Left ventricle myocardium inferior (tissue), 1 donor: Measurements from ENCODE around the gene NLRP9. TPM values are rescaled to one million over a fixed set of nuclear protein-coding genes. Genes with fewer than 3 reads are reported as not detected.
"Not testable (repeated sequence)": the region's sequence is repeated elsewhere in the genome, so short reads cannot be mapped to it uniquely, and the experiment has no call there.

ENCODE experiments used
- DNase-seq: peaks from one replicate; pipeline ENCODE4 v3.0.0-alpha.2; 2020
- H3K27ac ChIP-seq: fragments of 200-600 bp; replicated peaks from 2 replicates; pipeline ENCODE4 v1.8.0; 2021
- H3K27me3 ChIP-seq: fragments of 200-600 bp; 2 replicates; pipeline ENCODE4 v1.8.0; 2021; ENCODE audit warnings: low read depth
- H3K36me3 ChIP-seq: fragments of 200-600 bp; 2 replicates; pipeline ENCODE4 v1.8.0; 2021
- H3K4me1 ChIP-seq: fragments of 200-600 bp; 2 replicates; pipeline ENCODE4 v1.8.0; 2021
- H3K4me3 ChIP-seq: fragments of 200-600 bp; 2 replicates; pipeline ENCODE4 v1.8.0; 2021; ENCODE audit warnings: mild to moderate bottlenecking, moderate library complexity
- H3K9me3 ChIP-seq: fragments of 200-600 bp; replicated peaks from 2 replicates; pipeline ENCODE4 v1.8.0; 2021
- intact Hi-C: fragments of 100-400 bp; cut with micrococcal nuclease; formaldehyde crosslinking; loops from one replicate; pipeline ENCODE4 v1.11.0; 2022
- total RNA-seq: library from RNA; stranded (reverse); fragmentation: NEBNext Ultra II Directional; extraction: Animal tissue kit (Norgen Biotek cat#: 25700); gene quantifications from one replicate; pipeline ENCODE4 v1.2.1, GENCODE V29; 2021
- TF ChIP-seq, protein P1 (sequence below): fragments of 200-600 bp; IDR thresholded peaks from 2 replicates; pipeline ENCODE4 v1.8.0; 2021; ENCODE audit warnings: antibody characterized with exemption, mild to moderate bottlenecking, borderline replicate concordance
- donor health status: DM: no; HTN: yes; CAD: no; lungs with severe emphysema.

NLRP9 gene
- total RNA-seq, 1 donor from 2014 or later = not detected

DNA sequence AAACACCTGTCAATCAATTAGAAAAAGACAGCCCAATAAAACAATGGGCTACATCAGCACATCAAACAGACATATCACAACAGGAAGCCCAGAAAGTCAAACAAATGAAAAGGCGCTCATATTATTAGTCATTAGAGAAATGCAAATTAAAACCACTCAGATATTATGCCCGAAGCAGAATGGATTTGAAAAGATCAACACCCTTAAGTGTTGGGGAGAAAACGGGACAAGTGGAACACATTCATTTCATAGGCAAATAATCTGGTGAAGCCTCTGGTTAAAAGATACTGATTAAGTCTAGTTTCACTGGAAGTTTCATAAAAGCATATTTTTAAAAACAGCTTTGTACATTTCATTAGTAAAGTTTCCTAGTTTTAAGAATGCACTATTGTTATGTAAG lies 17.4 kb downstream of the NLRP9 start:
- H3K4me1 ChIP-seq = no peaks in the 10 kb centered on the region
- no peak for DNase-seq
- intact Hi-C loops = no loop called here
- H3K9me3 ChIP-seq = peaks cover 23% of the 10 kb centered on the region
- H3K36me3 ChIP-seq = no peaks in the 10 kb centered on the region
- no peak overlapping the region for H3K27ac ChIP-seq
- H3K27me3 ChIP-seq = peaks cover 85% of the 10 kb centered on the region
- TF ChIP-seq, protein P1, sequence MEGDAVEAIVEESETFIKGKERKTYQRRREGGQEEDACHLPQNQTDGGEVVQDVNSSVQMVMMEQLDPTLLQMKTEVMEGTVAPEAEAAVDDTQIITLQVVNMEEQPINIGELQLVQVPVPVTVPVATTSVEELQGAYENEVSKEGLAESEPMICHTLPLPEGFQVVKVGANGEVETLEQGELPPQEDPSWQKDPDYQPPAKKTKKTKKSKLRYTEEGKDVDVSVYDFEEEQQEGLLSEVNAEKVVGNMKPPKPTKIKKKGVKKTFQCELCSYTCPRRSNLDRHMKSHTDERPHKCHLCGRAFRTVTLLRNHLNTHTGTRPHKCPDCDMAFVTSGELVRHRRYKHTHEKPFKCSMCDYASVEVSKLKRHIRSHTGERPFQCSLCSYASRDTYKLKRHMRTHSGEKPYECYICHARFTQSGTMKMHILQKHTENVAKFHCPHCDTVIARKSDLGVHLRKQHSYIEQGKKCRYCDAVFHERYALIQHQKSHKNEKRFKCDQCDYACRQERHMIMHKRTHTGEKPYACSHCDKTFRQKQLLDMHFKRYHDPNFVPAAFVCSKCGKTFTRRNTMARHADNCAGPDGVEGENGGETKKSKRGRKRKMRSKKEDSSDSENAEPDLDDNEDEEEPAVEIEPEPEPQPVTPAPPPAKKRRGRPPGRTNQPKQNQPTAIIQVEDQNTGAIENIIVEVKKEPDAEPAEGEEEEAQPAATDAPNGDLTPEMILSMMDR = no peak
- no peak overlapping the region for H3K4me3 ChIP-seq

DNA sequence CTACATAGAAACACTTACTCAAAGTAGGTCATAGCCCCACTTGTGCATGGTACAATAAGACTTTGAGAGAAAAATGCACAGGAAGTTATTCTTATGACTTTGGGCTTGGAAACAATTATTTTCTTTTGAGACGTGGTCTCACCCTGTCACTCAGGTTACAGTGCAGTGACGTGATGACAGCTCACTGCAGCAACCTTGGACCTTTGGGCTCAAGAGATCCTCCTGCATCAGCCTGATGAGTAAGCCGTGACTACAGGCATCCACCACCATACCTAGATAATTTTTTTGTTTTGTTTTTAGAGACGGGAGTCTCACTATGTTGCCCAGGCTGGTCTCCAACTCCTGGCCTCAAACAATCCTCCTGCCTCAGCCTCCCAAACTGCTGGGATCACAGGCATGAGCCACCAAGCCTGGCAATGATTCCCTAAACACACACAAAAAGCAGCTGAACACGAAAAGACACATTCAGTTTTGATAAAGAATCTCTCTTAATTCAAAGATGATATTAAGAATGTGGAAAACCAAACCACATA lies 17.9 kb downstream of the NLRP9 start:
- H3K27ac ChIP-seq = no peak overlapping the region
- no peak for DNase-seq
- H3K36me3 ChIP-seq = no peaks in the 10 kb centered on the region
- intact Hi-C loops = no loop called here
- TF ChIP-seq, protein P1 = no peak
- H3K27me3 ChIP-seq = peaks cover 85% of the 10 kb centered on the region
- no peak overlapping the region for H3K4me3 ChIP-seq
- H3K9me3 ChIP-seq = peaks cover 23% of the 10 kb centered on the region
- H3K4me1 ChIP-seq = no peaks in the 10 kb centered on the region

DNA sequence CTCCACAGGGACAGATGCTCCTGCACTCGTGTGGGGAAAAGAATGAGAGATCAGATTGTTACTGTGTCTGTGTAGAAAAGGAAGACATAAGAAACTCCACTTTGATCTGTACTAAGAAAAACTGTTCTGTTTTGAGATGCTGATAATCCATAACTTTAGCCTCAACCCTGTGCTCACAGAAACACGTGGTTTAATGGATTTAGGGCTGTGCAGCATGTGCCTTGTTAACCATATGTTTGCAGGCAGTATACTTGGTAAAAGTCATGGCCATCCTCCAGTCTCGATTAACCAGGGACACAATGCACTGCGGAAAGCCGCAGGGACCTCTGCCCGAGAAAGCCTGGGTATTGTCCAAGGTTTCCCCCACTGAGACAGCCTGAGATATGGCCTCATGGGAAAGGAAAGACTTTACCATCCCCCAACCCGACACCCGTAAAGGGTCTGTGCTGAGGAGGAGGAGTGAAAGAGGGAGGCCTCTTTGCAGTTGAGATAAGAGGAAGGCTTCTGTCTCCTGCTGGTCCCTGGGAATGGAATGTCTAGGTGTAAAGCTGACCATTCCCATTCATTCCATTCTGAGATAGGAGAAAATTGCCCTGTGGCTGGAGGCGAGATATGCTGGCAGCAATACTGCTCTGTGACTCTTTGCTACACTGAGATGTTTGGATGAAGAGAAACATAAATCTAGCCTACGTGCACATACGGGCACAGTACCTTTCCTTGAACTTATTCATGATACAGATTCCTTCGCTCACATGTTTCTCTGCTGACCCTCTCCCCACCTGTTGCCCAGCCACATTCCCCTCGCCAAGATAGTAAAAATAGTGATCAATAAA lies 20.1 kb downstream of the NLRP9 start:
- Histone ChIP-seq H3K9me3 (peaks cover 23% of the 10 kb centered on the region), H3K27me3 (peaks cover 93% of the 10 kb centered on the region)
- H3K4me1 ChIP-seq, H3K4me3 ChIP-seq, DNase-seq, intact Hi-C loops, H3K36me3 ChIP-seq, H3K27ac ChIP-seq: not testable (repeated sequence)

DNA sequence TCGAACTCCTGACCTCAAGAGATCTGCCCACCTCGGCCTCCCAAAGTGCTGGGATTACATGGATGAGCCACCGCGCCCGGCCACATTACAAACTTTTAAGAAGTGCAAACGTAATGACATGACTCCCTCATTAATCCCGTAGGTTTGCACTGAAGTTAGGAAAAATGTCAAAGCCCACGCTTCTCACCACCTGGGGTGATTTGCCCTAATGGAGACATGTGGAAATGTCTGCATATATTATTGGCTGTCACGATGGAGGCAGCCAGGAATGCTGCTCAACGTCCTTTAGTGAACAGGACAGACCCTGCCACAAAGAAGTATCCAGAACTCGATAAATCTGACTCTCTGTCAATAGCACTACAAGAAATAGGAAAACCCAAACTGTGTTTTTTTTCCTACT lies 21.0 kb downstream of the NLRP9 start:
- peaks cover 19% of the 10 kb centered on the region for H3K9me3 ChIP-seq
- intact Hi-C loops = no loop called here
- H3K27me3 ChIP-seq = peaks cover 85% of the 10 kb centered on the region
- TF ChIP-seq, protein P1 = no peak
- H3K4me3 ChIP-seq = no peak overlapping the region
- H3K27ac ChIP-seq = no peak overlapping the region
- DNase-seq = no peak
- H3K36me3 ChIP-seq = no peaks in the 10 kb centered on the region
- no peaks in the 10 kb centered on the region for H3K4me1 ChIP-seq

DNA sequence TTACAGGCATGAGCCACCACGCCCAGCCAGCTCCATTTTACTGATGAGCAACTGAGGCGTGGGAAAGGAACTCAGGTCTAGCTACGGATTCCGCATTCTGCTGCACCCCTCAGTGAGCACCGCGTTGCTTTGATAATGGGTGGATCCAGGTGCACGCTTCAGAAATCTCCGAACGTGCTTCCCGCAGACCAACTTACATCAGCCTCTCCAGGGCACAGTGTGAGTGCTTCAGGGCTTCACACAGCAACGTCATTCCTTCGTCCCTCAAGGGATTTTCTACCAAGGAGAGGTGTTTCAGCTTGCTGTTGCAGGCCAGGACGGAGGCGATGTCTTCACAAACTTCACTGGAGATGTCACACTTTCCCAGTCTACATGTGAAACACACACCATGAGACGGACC lies 21.7 kb downstream of the NLRP9 start:
- Histone ChIP-seq H3K4me1 (no peaks in the 10 kb centered on the region), H3K4me3 (no peak overlapping the region), H3K36me3 (no peaks in the 10 kb centered on the region), H3K9me3 (peaks cover 12% of the 10 kb centered on the region), H3K27ac (no peak overlapping the region), H3K27me3 (peaks cover 78% of the 10 kb centered on the region)
- intact Hi-C loops = no loop called here
- TF ChIP-seq, protein P1 = no peak
- no peak for DNase-seq
